Stimulated activated CD4-positive, alpha-beta T cell treated with anti-CD3 and anti-CD28 coated beads, Interleukin-4, amount 100 ng/mL, for 4 hours (primary cell): ENCODE results near the gene DAB2.
"Not testable (repeated sequence)": the region's sequence is repeated elsewhere in the genome, so short reads cannot be mapped to it uniquely, and the experiment has no call there.

Experiments used
- DNase-seq, 2 experiments: peaks; one replicate each; pipeline ENCODE4 v3.0.0-alpha.2; 2020

DAB2 gene

GRCh38 chr5:39376293-39376714 lies 48.5 kb downstream of the DAB2 start:
- DNase-seq, result peak in 1 of 2 experiments; percentile 5

- DNase-seq, result no peak
These were observed 51.0 kb downstream of the DAB2 start for GRCh38 chr5:39373791-39374190.

GRCh38 chr5:39371367-39371635 lies 53.5 kb downstream of the DAB2 start:
- no peak for DNase-seq

GRCh38 chr5:39370555-39371366 lies 54.0 kb downstream of the DAB2 start:
- no peak for DNase-seq

- DNase-seq, result no peak
These were observed 55.5 kb downstream of the DAB2 start for GRCh38 chr5:39369123-39369815.

GRCh38 chr5:39368116-39368515 lies 56.7 kb downstream of the DAB2 start:
- DNase-seq, result no peak

- DNase-seq, result no peak
These were observed 57.1 kb downstream of the DAB2 start for GRCh38 chr5:39367711-39368110.

- no peak for DNase-seq
These were observed 60.4 kb downstream of the DAB2 start, which contains the start of gene C9 for GRCh38 chr5:39364367-39364766. C9 (minus strand) TSS chr5:39364495; CDS start chr5:39364464, 31 bp downstream.

GRCh38 chr5:39363217-39363616 lies 61.6 kb downstream of the DAB2 start:
- no peak for DNase-seq

GRCh38 chr5:39362646-39363045 lies 62.1 kb downstream of the DAB2 start:
- no peak for DNase-seq

- DNase-seq, result no peak
These were observed 63.5 kb downstream of the DAB2 start for GRCh38 chr5:39361306-39361705.

GRCh38 chr5:39360471-39361111 lies 64.2 kb downstream of the DAB2 start:
- no peak for DNase-seq

GRCh38 chr5:39356263-39356662 lies 68.5 kb downstream of the DAB2 start:
- DNase-seq, result no peak

- DNase-seq, result no peak
These were observed 69.5 kb downstream of the DAB2 start for GRCh38 chr5:39355324-39355723.

GRCh38 chr5:39353717-39354399 lies 70.9 kb downstream of the DAB2 start:
- no peak for DNase-seq

- DNase-seq, result no peak
These were observed 71.8 kb downstream of the DAB2 start for GRCh38 chr5:39352951-39353350.

GRCh38 chr5:39352170-39352569 lies 72.6 kb downstream of the DAB2 start:
- DNase-seq, result no peak

GRCh38 chr5:39349484-39349883 lies 75.3 kb downstream of the DAB2 start:
- DNase-seq, result no peak

GRCh38 chr5:39342460-39342859 lies 82.3 kb downstream of the DAB2 start:
- DNase-seq, result no peak

- no peak for DNase-seq
These were observed 82.9 kb downstream of the DAB2 start for GRCh38 chr5:39341896-39342295.

GRCh38 chr5:39340506-39340905 lies 84.3 kb downstream of the DAB2 start:
- DNase-seq, result no peak

- DNase-seq, result no peak
These were observed 87.4 kb downstream of the DAB2 start for GRCh38 chr5:39337252-39337915.

- DNase-seq, result not testable (repeated sequence)
These were observed 90.5 kb downstream of the DAB2 start for GRCh38 chr5:39334296-39334695.
